ENCODE results near the gene SLC41A2.

The SLC41A2 gene

DNA sequence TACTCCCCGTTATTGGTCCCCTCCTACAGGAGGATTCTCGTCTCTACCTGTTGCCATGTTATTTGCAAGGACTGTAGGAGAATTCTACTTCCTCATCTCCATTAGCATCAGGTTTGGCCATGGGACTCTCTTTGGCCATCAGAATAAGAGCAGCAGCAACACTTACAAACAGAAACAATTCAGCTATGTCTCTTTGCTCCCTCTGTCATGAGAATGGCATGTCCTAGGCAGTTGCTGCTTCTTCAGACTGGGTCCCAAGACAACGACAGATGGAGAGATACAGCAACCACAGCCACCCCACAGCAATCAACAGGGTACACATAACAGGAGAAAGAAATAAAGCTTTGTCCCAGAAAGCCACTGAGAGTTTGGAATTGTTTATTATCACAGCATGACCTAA lies 19.7 kb downstream of the SLC41A2 start:
- Histone ChIP-seq H3K4me2 (ENCODE audit: low read depth, low read length, poor library complexity, severe bottlenecking) (no peak overlapping the region), H3K27me3 (ENCODE audit: insufficient read depth, low read length, poor library complexity, severe bottlenecking) (no peaks in the 10 kb centered on the region), H2AFZ (ENCODE audit: low read length) (no peak overlapping the region), H4K20me1 (ENCODE audit: insufficient read depth, low read length, poor library complexity, severe bottlenecking) (no peaks in the 10 kb centered on the region), H3K9me3 (ENCODE audit: insufficient read depth, low read depth, low read length) (peaks cover 4% of the 10 kb centered on the region; the same call in 1 of the 2 replicates), H3K9me2 (replicated peaks; ENCODE audit: low read depth, low read length) (no peaks in the 10 kb centered on the region), H3K79me2 (ENCODE audit: insufficient read depth, low read length) (no peaks in the 10 kb centered on the region), H3K4me3 (ENCODE audit: low read length, poor library complexity, severe bottlenecking) (no peak overlapping the region), H3K36me3 (ENCODE audit: insufficient read depth, low read length) (no peaks in the 10 kb centered on the region), H3K9ac (ENCODE audit: low read depth, low read length, poor library complexity, severe bottlenecking) (no peak overlapping the region), H3K4me1 (ENCODE audit: insufficient read depth, low read length, poor library complexity, severe bottlenecking) (no peaks in the 10 kb centered on the region), H3F3A (ENCODE audit: low read depth) (no peaks in the 10 kb centered on the region)
- TF ChIP-seq, protein P1, sequence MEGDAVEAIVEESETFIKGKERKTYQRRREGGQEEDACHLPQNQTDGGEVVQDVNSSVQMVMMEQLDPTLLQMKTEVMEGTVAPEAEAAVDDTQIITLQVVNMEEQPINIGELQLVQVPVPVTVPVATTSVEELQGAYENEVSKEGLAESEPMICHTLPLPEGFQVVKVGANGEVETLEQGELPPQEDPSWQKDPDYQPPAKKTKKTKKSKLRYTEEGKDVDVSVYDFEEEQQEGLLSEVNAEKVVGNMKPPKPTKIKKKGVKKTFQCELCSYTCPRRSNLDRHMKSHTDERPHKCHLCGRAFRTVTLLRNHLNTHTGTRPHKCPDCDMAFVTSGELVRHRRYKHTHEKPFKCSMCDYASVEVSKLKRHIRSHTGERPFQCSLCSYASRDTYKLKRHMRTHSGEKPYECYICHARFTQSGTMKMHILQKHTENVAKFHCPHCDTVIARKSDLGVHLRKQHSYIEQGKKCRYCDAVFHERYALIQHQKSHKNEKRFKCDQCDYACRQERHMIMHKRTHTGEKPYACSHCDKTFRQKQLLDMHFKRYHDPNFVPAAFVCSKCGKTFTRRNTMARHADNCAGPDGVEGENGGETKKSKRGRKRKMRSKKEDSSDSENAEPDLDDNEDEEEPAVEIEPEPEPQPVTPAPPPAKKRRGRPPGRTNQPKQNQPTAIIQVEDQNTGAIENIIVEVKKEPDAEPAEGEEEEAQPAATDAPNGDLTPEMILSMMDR (conservative IDR thresholded peaks at IDR 0.05; ENCODE audit: low read length), result no peak
- no peak for TF ChIP-seq EZH2phosphoT487 (IDR thresholded peaks at IDR 0.05; ENCODE audit: borderline replicate concordance)

DNA sequence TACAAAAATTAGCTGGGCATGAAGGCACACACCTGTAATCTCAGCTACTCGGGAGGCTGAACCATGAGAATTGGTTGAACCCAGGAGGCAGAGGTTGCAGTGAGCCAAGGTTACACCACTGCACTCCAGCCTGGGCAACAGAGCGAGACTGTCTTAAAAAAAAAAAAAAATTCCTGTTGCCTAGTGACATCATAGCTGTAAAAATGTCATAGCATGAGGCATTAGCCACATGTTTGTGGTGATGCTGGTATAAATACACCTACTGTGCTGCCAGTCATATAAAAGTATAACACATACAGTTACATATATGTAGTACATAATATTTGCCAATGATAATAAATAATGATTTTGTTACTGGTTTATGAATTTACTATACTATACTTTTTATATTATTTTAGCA lies 22.2 kb downstream of the SLC41A2 start:
- no peak for TF ChIP-seq EZH2phosphoT487 (IDR thresholded peaks at IDR 0.05; ENCODE audit: borderline replicate concordance)
- TF ChIP-seq, protein P1 (conservative IDR thresholded peaks at IDR 0.05; ENCODE audit: low read length), result no peak
- Histone ChIP-seq H3K27me3 (ENCODE audit: insufficient read depth, low read length, poor library complexity, severe bottlenecking) (no peaks in the 10 kb centered on the region), H3K79me2 (ENCODE audit: insufficient read depth, low read length) (no peaks in the 10 kb centered on the region), H3K4me1 (ENCODE audit: insufficient read depth, low read length, poor library complexity, severe bottlenecking) (no peaks in the 10 kb centered on the region), H3K4me2 (ENCODE audit: low read depth, low read length, poor library complexity, severe bottlenecking) (no peak overlapping the region), H3K9ac (ENCODE audit: low read depth, low read length, poor library complexity, severe bottlenecking) (no peak overlapping the region), H4K20me1 (ENCODE audit: insufficient read depth, low read length, poor library complexity, severe bottlenecking) (no peaks in the 10 kb centered on the region), H3K9me3 (ENCODE audit: insufficient read depth, low read depth, low read length) (no peaks in the 10 kb centered on the region), H2AFZ (ENCODE audit: low read length) (no peak overlapping the region), H3K4me3 (ENCODE audit: low read length, poor library complexity, severe bottlenecking) (no peak overlapping the region), H3K36me3 (ENCODE audit: insufficient read depth, low read length) (no peaks in the 10 kb centered on the region), H3F3A (ENCODE audit: low read depth) (no peaks in the 10 kb centered on the region), H3K9me2 (replicated peaks; ENCODE audit: low read depth, low read length) (no peaks in the 10 kb centered on the region)

DNA sequence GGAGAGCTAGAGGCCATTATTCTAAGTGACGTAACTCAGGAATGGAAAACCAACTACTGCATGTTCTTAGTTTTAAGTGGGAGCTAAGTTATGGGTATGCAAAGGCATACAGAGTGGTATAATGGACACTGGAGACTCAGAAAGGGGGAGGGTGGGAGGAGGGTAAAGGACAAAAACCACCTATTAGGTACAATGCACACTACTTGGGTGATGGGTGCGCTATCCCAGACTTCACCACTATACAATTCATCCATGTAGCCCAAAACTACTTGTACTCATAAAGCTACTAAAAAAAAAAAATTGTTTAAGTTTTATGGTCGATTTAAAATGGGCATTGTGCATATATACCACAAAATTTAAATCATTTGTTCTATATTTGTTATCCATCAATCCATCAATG lies 24.3 kb downstream of the SLC41A2 start:
- H3K9ac ChIP-seq (ENCODE audit: low read depth, low read length, poor library complexity, severe bottlenecking), result no peak overlapping the region
- no peaks in the 10 kb centered on the region for H3K4me1 ChIP-seq (ENCODE audit: insufficient read depth, low read length, poor library complexity, severe bottlenecking)
- no peaks in the 10 kb centered on the region for H3F3A ChIP-seq (ENCODE audit: low read depth)
- H3K4me3 ChIP-seq (ENCODE audit: low read length, poor library complexity, severe bottlenecking), result no peak overlapping the region
- no peaks in the 10 kb centered on the region for H3K79me2 ChIP-seq (ENCODE audit: insufficient read depth, low read length)
- no peaks in the 10 kb centered on the region for H3K27me3 ChIP-seq (ENCODE audit: insufficient read depth, low read length, poor library complexity, severe bottlenecking)
- no peak for TF ChIP-seq EZH2phosphoT487 (IDR thresholded peaks at IDR 0.05; ENCODE audit: borderline replicate concordance)
- TF ChIP-seq, protein P1 (conservative IDR thresholded peaks at IDR 0.05; ENCODE audit: low read length), result no peak
- H4K20me1 ChIP-seq (ENCODE audit: insufficient read depth, low read length, poor library complexity, severe bottlenecking), result no peaks in the 10 kb centered on the region
- no peaks in the 10 kb centered on the region for H3K9me3 ChIP-seq (ENCODE audit: insufficient read depth, low read depth, low read length)
- no peak overlapping the region for H2AFZ ChIP-seq (ENCODE audit: low read length)
- H3K4me2 ChIP-seq (ENCODE audit: low read depth, low read length, poor library complexity, severe bottlenecking), result no peak overlapping the region
- no peaks in the 10 kb centered on the region for H3K9me2 ChIP-seq (replicated peaks; ENCODE audit: low read depth, low read length)
- no peaks in the 10 kb centered on the region for H3K36me3 ChIP-seq (ENCODE audit: insufficient read depth, low read length)
